Measurements from ENCODE around the gene SLC22A12. TPM values are rescaled to one million over a fixed set of nuclear protein-coding genes. Genes with fewer than 3 reads are reported as not detected.
"Not testable (repeated sequence)": the region's sequence is repeated elsewhere in the genome, so short reads cannot be mapped to it uniquely, and the experiment has no call there.

SLC22A12 gene
- total RNA-seq, 1 donor from 2014 or later = 2.4 TPM

- DNase-seq (ENCODE audit: low spot score) = no peak
Observed at GRCh38 chr11:64585150-64585549, 5.9 kb upstream of the SLC22A12 start.

- no peak for DNase-seq (ENCODE audit: low spot score)
Observed at GRCh38 chr11:64586366-64586765, 4.7 kb upstream of the SLC22A12 start.

GRCh38 chr11:64588701-64589100 lies 2.3 kb upstream of the SLC22A12 start:
- no peak for DNase-seq (ENCODE audit: low spot score)

- no peak for DNase-seq (ENCODE audit: low spot score)
Observed at GRCh38 chr11:64591257-64592233, 525 bp downstream of the SLC22A12 start.

GRCh38 chr11:64592234-64592615 lies 1.2 kb downstream of the SLC22A12 start:
- DNase-seq (ENCODE audit: low spot score) = no peak

DNA sequence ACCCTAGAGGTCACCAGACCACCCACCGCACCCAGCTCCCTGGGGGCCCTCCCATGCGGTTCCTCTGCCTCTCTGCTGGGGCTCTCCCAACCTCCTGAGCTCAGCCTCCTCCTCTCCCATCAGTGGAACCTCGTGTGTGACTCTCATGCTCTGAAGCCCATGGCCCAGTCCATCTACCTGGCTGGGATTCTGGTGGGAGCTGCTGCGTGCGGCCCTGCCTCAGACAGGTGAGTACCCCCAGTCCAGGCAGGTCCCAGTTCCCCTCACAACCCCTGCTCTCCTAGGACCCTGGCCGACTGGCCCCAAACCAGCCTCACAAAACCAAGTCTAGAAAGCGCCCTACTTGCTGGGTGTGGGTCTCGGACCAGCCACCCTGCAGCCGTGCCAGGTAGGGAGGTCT lies 1.6 kb downstream of the SLC22A12 start:
- no peak for DNase-seq (ENCODE audit: low spot score)

- no peak for DNase-seq (ENCODE audit: low spot score)
Observed at GRCh38 chr11:64593156-64594105, 2.4 kb downstream of the SLC22A12 start.

DNA sequence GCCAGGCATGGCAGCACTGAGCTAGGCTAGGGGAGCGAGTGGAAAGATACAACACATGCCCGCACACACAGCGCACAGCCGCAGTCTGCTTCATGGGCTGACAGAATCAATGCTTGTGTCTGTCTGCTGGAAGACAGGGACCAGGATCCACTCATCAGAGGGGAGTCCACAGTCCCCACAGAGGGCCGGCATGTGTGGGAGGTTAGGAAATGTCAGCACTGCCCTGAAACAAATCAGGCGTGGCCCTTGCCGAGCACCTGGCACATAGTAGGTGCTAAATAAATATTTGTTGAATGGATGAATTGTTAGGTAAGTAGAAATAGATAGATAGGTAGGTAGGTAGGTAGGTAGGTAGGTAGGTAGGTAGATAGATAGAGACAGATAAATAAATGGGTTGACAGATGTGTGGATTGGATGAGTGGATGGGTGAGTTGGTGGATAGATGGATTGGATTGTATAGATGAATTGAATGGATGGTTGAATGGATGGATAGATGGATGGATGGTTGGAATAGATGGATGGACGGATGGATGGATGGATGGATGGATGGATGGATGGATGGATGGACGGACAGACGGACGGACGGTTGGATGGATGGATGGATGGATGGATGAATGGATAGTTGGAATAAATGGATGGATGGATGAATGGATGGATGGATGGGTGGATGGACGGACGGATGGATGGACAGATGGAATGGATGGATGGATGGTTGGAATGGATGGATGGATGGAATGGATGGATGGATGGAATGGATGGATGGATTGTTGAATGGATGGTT lies 3.3 kb downstream of the SLC22A12 start:
- DNase-seq (ENCODE audit: low spot score) = no peak

GRCh38 chr11:64595922-64596321 lies 4.9 kb downstream of the SLC22A12 start:
- not testable (repeated sequence) for DNase-seq (ENCODE audit: low spot score)

GRCh38 chr11:64597671-64598101 lies 6.7 kb downstream of the SLC22A12 start:
- no peak for DNase-seq (ENCODE audit: low spot score)

DNA sequence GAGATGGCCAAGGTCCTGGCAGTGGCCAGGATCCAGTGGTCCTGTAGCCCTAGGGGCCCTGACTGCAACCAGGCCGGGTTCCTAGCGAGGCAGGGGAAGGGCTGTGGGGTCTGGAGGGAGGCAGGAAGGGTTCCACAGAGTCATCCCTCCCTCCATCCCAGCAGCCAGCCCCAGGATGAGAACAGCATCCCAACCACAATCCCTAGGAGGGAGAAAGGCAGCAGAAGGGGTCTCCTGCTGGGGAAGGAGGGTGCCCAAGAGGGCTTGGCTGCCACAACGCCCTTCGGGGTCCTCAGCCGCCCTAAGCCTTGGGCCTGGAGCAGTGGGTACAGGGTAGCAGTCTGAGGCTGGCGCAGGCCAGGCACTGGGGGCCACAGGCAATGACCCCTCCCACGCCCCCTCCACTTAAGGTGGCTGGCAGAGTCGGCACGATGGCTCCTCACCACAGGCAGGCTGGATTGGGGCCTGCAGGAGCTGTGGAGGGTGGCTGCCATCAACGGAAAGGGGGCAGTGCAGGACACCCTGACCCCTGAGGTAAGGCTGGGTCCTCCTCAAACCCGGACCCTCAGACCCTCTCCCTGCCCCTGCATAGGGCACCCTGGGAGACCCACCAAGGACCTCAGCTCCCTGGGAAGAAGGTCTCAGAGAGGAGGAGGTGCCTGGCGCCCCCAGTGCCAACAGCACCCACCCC lies 7.2 kb downstream of the SLC22A12 start:
- no peak for DNase-seq (ENCODE audit: low spot score)

DNA sequence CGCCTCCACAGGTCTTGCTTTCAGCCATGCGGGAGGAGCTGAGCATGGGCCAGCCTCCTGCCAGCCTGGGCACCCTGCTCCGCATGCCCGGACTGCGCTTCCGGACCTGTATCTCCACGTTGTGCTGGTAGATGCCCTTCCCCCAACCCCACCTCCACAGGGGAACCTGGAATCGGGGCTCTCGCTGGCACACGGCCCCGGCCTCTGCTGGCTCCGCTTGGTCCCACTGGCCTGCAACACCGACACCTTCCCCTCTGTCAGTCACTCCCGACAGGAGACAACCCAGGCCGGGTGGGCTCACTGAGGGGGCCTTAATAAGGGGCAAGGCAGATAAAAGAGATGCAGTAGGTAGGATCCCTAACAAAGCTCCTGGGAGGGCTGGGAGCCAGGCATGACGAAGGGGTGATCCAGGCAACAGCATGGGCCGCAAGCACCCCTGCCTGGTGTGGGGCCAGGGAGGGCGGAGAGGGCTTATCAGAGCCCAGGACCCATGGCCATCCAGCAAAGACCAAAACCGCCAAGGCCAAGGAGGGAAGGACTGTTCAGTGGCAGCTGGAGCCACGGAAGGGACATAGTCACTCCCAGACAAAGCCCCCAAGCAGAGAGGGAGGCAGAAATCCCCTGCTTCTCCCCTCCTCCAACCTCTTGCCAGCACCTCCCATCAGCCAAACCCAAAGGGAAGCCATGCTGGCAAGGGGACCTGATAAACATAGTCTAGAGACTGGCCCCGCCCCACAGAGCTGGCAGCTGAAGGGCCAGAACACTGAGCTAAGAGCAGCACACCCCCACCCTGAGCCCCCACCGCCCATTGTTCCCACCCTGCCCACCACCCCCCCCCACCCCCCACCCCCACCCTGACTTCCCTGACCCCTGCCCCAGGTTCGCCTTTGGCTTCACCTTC lies 8.0 kb downstream of the SLC22A12 start:
- no peak for DNase-seq (ENCODE audit: low spot score)

DNA sequence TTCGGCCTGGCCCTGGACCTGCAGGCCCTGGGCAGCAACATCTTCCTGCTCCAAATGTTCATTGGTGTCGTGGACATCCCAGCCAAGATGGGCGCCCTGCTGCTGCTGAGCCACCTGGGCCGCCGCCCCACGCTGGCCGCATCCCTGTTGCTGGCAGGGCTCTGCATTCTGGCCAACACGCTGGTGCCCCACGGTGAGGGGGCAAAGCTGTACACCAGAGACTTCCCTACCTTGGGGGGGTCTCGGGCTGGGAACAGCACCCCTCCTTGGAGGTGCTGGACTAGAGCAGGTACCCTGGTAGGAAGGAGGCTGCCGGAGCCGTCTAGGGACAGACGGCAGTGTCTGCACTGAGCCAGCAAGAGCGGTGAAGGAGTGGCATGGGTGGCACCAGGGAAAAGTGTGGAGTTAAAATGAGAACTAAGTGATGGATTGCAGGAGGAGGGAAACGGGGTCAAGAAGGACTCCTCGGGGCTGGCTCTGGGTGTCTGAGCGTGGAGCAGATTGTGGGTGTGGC lies 8.7 kb downstream of the SLC22A12 start:
- no peak for DNase-seq (ENCODE audit: low spot score)

- DNase-seq (ENCODE audit: low spot score) = no peak
Observed at GRCh38 chr11:64600281-64600992, 9.4 kb downstream of the SLC22A12 start.

- DNase-seq (ENCODE audit: low spot score) = no peak
Observed at GRCh38 chr11:64601605-64602465, 10.8 kb downstream of the SLC22A12 start.

DNA sequence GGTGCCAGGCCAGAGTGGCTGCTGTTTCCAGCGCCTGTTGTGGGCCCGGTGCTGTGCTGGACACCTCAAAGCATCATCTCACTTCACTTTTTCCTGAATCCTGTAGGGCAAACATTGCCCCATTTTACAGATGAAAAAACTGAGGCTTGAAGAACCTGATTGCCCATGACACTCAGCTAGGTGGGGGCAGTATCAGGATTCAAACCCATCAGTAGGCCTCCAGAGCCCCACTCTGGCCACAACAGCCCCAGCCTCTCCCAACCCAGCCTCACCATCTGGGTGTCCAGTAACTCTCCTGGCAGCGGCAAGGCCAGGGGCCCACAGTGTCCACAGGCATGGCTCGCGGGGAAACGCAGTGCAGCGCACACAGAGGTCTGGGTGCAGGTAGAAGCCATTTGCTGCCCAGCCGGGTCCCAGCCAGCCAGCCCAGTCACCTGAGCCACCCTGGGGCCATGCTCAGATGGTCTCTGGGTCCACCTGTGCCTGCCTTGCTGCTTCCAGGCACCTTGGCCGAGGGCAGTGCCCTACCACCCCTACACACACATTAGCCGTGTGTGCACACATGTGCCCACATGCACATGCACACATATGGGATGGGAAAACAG lies 11.5 kb downstream of the SLC22A12 start:
- no peak for DNase-seq (ENCODE audit: low spot score)

DNA sequence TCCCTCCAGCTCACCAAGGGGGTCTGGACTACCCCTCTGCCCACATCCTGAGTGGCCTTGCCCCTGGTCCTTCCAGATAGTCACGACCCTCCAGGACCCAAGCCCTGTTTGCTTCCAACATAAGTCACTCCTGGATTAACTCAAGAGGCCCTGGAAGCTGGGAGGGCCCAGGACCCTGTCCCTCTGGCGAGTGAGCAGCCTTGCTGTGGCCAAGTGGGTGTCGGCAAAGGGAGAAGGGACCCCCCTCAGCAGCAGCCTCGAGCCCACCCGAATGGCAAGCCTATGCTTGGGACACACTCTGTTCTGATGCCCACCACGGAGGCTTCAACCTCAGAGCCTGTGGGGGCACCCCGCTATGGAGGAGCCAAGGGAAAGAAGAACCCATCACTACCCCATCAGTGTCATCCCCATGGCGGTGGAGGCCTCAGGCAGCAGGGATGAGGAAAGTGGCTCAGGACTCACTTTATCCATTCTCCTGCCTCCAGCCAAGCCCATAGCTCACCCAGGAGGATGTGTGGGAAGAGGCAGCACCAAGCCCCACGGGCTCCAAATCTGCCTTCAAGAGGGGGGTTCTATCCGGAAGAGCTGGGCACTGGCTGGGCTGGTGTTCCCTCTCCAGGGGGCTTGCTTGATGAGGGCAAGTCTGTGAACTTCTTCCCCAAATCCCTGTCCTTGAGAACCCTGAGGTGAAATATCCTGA lies 12.5 kb downstream of the SLC22A12 start:
- DNase-seq (ENCODE audit: low spot score) = no peak
